MV-4-11 (cell line): ENCODE measurements around the gene PDE3B.
"Not testable (repeated sequence)": the region's sequence is repeated elsewhere in the genome, so short reads cannot be mapped to it uniquely, and the experiment has no call there.

ENCODE experiments used
- DNase-seq: peaks from one replicate; lab custom pipeline; 2025; lab: John Stamatoyannopoulos, UW

PDE3B gene

GRCh38 chr11:14812757-14813156 lies 169.2 kb downstream of the PDE3B start:
- DNase-seq, result peak; percentile 34

DNA sequence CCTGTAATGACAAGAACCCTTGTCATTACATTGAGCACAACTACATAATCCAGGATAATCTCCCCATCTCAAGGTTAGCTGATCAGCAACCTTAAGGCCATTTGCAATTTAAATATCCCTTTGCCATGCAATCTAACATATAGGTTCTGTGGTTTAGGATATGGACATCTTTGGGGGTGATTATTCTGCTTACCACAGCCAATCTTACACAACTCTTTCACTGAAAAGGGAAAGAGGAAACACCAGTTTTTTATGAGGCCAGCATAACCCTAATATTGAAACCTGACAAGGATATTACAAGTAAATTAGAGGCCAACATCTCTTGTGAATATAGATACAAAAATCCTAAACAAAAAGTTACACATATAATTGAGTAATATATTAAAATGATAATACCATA lies 169.9 kb downstream of the PDE3B start:
- DNase-seq, result peak; percentile 88

DNA sequence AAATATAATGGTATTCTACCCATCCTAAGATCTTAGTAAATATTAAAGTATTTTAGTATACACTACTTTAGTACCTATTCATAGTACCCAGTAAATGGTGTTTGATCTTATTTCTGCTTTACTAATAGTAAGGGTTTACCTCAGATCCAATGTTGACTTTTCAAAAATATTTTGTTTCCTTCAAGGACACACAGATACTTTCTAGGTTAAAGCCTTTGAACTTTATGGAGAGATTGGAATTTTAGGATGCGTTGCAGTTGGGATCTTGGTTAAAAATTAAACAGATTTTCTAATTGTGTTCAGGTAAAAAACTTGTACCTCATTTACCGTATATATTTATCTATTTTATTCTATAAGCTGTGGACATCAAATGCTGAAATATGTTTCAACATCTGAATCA lies 175.2 kb downstream of the PDE3B start:
- DNase-seq, result no peak

- DNase-seq, result no peak
Measured at GRCh38 chr11:14819596-14819995, 176.0 kb downstream of the PDE3B start.

DNA sequence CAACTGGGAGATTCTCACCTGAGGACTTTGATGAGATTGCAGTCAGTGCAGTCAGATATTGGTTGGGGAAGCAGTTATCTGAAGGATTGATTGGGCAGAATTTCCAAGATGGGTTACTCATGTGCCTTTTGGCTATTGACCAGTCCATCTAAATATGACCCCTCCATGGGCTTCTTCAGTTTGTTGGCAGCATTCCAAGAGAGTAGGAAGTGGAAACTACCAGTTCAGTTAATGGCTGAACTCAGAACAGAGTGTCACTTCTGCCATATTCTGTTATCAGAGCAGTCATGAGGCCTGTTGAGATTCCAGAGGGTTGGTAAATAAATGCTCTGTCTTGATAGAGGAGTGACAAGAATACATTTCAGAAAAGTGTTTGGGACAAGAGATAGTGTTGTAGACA lies 177.4 kb downstream of the PDE3B start:
- DNase-seq, result no peak

GRCh38 chr11:14826600-14826999 lies 183.0 kb downstream of the PDE3B start:
- DNase-seq, result no peak

- no peak for DNase-seq
Measured at GRCh38 chr11:14835496-14836492, 192.2 kb downstream of the PDE3B start.

DNA sequence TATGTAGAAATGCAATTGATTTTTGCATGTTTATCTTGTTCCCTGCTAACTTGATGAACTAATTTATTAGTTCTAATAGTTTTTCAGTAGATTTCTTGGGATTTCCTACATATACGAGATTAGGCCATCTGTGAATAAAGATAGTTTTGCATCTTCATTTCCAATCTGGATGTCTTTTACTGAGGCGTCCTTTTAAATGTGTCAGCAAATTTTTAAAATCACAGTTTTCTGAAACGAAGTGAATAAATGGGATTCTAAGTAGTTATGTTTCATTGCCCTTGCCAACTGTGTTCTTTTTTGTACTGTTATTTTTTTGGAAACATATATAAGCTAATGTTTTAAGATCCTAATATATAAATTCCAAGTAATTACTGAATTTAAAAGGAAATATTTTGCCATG lies 198.4 kb downstream of the PDE3B start:
- no peak for DNase-seq

- no peak for DNase-seq
Measured at GRCh38 chr11:14852571-14853177, 209.1 kb downstream of the PDE3B start.

DNA sequence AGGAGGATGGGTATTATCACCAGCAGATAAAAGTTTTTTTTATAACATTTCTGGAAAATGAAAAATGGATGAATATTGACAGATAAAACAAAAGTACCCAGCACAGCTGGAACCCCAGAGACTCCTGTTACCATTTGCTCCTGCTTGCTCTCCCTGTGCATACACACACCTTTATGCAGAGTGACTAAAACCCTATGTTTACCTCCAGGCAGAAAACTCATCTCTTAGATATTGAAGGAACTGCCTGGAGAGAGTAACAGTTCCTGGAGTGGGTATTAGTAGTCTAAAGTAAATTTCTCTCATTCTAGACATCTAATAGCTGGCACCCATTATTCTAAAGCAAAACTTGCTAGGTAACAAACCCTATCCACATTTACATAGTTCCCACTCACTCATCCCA lies 210.5 kb downstream of the PDE3B start:
- DNase-seq, result no peak

GRCh38 chr11:14855890-14856289 lies 212.3 kb downstream of the PDE3B start:
- no peak for DNase-seq

DNA sequence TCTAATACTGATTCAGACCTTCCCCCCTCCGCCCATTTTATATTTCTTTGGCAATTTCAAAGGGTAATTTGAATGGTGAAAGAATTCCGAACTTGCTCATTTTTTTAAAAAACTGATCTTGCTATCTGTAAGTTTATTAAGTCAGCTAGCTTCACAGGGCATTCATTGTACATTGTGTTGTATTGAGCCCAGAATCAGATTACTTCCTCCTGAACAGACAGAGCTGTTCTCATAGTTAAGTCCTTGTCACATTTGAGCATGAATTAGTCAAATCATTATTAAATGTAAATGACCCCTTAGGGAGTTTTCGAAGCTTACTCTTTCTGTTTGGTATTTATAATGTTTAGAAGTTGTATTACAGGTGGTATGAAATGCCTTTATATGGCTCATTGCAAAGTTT lies 214.0 kb downstream of the PDE3B start:
- no peak for DNase-seq

DNA sequence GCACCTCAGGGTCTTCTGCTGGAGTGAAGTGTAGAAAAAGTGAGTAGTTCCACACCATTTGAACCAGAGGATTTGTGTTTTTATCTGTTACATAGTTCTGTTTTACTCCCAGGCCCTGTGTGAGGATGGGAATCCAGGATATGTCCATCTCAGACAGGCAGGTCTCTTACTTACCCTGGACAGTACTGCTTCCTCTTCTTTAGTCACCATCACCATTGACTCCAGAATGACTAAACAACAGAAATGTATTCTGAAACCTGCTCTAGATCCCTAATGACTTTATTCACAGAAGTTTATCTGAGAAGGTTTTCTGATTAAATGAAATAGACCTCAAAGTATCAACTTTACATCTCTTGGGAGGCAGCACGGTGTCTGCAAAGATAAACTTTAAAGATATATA lies 214.8 kb downstream of the PDE3B start:
- DNase-seq, result no peak

DNA sequence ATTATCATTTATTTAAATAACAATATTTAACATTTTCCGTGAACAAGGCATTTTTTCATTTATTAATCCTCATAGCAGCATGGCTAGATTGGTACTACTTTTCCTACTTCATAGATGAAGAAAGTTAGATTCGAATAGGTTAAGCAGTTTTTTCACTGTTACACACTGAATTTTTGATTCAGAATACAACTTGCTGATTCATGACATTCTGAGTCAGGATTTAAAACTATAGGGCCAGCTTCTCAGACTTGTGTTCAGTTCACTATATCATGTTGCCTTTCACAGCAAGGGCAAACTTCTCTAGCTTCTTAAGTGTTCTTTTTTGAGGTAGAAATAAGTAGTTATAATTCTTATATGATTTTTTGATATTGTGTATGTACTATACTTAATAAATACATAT lies 216.9 kb downstream of the PDE3B start:
- DNase-seq, result no peak

- peak; percentile 39 for DNase-seq
Measured at GRCh38 chr11:14861680-14862079, 218.1 kb downstream of the PDE3B start.

GRCh38 chr11:14863775-14864174 lies 220.2 kb downstream of the PDE3B start:
- DNase-seq, result not testable (repeated sequence)

GRCh38 chr11:14872032-14872431 lies 228.4 kb downstream of the PDE3B start:
- DNase-seq, result no peak

- no peak for DNase-seq
Measured at GRCh38 chr11:14873632-14874031, 230.0 kb downstream of the PDE3B start.

DNA sequence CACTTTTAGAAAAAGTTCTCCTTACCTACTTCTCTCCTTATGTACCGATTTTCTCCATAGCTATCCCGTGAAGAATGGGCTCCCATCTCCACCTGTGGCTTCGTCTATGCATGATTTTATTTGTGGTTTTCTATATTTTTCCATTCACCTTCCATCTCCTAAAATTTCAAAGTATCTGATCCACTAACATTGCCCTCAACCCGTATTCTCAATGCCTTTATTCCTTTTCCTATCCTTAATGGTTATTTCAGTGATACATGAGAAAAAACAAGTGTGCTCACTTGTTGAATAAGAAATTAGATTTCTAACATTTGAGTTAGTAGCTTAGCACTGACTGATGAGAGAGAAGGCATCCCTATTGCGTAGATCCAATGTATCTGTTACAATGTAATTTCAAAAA lies 231.6 kb downstream of the PDE3B start:
- DNase-seq, result no peak

DNA sequence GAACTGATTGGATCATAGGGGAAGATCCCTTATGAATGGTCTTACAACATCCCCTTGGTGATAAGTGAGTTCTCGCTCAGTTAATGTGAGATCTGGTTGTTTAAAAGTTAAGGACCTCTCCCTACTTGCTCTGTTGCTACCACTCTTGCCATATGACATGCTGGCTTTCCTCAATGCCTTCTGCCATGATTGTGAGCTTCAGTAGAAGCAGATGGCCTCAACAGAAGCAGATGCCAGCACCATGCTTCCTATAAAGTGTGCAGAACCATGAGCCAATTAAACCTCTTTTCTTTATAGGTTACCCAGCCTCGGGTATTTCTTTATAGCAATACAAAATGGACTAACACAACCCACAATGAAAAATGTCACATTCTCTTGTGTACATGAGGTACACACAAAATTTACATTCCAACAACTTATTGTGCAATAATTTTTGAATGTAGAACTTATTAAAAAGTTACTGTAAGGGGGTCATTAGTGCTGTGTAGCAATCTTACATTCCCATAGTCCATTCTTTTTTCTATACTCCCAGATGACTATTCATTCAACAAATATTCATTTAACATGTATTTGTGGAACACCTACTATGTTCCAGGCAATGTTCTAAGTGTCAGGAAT lies 238.1 kb downstream of the PDE3B start:
- no peak for DNase-seq

DNA sequence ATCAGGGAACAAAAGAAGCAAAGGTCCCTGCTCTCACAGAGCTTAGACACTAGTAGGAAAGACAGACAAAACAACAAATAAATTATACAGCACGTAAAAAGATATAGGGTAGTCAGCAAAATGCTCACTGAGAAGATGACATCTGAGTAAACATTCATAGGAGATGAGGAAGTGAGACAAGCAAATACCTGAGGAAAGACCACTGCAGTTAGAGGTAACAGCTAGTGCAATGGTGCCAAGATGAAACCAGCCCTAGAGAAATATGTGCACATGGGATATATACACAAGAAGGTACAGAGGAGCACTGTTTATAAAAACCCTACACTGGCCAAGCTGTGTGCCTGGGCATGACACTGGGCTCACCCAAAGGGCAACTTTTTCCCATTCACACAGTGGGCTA lies 238.6 kb downstream of the PDE3B start:
- DNase-seq, result no peak

GRCh38 chr11:14883683-14884082 lies 240.1 kb downstream of the PDE3B start:
- not testable (repeated sequence) for DNase-seq
